CD4-positive, alpha-beta T cell treated with Interleukin-6 for 4 hours (primary cell): ENCODE data around the gene CD247.
A peak's percentile ranks its signal among the peaks of the same experiment; 100 is the strongest.

ENCODE experiments used
- DNase-seq: peaks from one replicate; pipeline ENCODE4 v3.0.0-alpha.2; 2020; ENCODE audit warnings: mixed read lengths

The CD247 gene

DNA sequence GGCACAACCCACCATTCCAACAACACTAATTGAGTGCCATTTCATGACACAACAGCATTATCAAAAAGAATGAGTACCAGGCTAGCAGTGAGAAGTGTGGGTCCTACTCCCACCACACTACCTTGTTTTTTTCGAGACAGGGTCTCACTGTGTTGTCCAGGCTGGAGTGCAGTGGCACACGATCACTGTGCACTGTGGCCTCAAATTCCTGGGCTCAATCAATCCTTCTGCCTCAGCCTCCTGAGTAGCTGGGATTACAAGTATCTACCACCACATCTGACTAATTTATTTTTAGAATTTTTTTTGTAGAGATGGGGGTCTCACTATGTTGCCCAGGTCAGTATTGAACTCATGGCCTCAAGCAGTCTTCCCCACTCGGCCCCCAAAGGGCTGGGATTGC is 30.7 kb downstream of the CD247 start:
- no peak for DNase-seq

DNA sequence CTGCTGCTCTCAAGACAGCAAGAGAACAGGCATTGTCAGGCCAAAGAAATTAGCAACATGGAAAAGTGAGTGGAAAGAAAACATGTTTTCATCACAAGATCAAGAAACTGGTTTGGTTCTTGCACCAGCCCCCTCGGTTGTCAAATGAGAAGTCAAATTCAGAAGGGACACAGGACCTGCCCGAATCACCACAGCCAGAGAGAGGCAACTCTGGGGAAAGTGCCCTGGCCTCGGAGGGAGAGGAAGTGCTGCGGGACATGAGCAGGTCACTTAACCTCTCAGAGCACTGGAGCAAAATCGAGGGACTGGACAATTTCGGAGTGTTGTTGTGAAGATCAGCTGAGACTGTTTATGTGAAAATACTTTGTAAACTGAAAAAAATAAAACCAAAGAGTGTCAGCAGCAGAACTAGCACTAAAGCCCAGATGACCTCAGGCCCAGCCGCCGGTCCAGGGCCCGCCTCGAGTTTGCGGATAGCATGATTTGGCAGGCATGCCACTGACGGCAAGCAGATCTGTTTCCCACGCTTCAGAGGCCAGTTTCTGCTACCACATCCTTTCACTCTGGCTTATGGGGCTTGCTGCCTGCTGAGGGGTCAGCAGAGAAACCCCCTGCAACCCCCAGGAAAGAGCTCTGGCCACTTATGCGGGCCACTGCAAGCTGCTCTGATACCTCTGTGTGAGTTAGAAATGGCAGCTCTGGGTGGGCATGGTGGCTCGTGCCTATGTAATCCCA is 32.1 kb downstream of the CD247 start:
- DNase-seq, result peak; percentile 37

DNA sequence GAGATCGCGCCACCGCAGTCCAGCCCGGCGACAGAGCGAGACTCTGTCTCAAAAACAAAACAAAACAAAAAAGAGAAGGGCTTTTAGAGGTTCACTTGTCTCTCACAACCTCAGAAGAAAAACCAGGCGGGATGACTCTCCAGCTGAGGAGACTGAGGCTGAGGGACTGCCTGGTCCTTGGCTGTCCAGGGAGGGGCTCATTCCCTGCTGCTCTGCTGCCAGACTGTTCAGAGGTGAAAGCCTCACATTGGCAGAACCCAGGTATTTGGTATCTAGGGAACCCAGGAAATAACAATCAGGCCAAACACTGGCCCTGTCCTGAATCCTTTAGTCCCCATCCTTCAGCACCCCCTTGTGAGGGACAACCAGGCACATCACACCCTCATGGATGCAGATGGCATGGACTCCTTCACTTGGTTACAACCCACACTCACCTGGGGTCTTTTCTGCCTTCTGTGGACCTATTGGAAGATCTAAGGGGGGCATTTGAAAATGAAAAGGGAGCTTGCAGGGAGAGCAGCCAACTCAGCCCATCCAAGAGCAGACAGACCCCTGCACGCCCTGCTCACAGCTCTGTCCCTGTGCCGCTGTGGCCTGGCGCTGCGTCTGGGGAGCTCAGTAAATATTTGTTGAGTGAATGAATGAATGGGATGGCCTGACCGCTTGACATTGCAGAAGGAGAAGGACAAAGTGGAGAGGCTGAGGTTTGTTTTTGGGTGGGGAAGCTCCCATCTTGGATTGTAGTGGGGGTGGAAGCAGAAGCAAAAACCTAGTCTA is 33.4 kb downstream of the CD247 start:
- DNase-seq, result peak; percentile 34

DNA sequence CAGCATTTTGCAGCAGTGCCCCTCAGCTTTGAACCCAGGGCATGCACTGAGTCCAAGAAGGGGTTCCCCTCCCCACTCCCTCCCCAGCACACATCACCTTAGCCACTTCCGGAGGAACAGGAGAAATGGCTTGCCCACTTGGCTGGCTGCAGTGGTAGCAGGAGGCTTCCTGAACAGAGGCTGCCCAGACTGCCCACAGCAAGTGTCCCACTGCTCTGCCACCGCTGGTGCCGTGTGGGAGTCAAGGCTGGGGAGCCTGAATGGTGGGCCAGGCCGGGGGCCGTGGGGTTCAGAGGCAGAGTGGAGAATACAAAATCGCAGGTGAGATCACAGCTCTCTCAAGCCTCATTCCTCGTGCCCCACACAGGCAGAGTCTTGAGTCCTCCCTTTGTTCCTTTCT is 34.5 kb downstream of the CD247 start:
- DNase-seq, result peak; percentile 31

DNA sequence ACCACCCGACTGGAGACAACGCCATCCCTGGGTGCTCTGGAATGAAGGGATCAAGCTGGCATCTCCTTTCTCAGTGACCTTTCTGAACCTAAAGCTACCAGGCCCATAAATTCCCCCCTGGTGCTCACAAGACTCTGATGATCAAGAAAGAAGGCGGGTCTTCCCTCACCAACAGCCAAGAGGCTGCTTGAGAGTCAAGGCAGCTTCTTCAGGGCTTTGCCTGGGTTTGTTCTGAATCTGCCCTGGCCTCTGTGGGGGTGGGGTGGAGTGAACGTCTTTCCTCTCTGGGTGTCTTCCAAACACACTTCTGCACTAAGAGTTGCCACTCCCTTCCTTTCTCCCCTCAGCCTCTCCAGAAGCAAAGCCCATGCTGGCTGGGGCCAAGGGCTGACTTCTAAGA is 36.1 kb downstream of the CD247 start:
- peak; percentile 79 for DNase-seq

DNA sequence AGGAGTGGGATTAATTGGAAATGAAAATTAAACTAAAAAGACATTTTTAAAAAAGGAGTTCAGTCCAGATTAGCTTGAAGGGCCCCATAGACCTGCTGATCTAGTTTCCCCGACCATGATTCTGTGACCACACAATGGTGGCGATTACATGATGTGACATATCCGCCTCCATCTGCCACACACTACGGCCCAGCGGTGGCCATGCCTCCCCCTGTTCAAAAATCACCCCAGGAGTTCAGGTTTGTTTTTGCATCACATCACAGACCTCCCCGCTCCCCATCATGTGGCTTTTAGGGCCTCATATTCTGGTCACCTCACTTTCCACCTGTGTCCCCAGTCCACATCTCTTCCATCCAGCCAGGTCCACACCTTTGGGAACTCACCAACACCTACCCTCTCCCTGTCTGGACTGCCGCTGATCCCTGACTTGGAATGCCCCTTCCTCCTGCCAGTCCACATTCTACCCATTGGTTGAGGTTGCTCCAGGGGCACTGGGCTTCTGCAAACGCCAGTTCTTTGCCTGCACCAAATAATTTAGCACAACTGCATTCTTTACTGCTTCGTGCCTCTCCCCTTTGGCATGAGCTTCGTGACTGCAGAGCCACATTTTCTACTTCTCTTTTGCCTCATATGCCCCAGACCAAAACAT is 38.9 kb downstream of the CD247 start:
- DNase-seq, result no peak

DNA sequence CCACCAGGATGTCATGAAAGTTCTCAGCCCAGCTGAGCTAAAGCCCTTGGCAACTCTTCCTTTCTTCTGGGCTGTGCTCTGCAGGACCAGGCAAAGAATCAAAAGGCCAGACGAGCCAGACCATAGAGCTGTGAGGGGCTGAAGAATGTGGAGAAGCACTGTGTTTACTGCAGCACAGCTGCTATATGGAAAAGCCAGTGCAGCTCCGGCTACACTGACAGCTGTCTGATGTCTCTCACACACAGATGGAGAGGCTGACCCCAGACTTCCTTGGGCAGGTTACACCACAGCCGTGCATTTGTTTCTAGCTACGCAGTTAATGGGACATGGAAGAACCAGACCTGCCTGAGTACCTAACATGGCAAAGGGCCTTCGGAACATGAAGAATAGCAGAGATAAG is 40.3 kb downstream of the CD247 start:
- no peak for DNase-seq

DNA sequence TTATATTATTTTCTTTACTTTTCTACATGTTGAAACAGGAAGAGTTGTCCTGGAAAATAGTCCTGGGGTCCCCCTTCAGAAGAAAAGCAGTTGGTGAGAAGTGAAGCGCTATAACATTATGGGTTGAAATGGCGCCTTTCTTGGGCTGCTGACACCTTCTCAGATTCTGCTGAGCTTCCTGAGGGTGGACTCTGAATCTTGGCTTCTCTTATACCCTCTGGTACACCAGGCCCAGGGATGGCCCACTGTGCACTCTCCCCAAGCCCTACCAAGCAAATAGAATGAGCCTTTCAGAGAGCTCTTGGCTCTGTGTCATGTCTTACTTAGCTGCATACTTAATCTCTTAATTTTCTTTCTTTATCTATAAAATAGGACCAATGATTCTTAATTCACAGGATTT is 42.3 kb downstream of the CD247 start:
- no peak for DNase-seq

DNA sequence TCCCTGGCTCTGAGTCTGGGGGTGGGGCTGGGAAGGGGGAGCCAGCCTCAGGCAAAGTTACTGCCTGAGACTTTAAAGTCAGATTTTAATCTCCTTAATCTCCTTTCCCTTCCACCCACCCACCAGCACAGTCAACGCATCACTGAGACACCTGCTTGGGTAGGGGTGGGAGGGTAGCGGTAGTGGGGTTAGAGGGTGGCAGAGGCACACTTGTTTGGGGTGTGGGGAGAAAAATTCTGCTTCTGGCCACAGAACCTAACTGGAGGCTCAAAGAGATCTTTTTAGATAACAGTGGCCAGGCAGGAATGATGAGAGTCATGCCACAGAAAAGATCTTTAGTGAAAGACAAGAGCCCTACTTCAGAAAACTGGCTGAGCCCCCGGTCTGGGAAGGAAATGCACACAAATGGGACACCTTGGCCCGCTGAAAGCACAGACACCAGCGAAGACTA is 44.1 kb downstream of the CD247 start:
- peak; percentile 61 for DNase-seq

DNA sequence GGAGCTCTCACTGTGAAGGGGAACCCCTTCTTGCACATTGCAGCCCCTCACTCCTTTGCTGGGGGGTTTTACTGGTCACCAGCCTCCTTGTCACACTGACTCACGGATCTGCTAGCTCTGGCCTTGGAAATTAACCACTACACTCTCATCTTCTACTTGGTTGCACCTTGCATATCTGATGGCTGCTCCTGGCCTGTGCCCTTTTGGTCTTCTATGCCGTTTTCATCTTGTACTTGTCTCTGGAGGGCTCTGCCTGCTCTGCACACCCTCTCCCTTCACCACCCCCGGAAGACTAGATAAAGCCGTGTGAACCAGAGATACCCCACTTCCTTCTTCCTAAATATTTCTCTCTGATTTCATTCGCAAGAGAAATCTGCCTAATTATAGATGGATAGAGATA is 44.6 kb downstream of the CD247 start:
- peak; percentile 47 for DNase-seq

DNA sequence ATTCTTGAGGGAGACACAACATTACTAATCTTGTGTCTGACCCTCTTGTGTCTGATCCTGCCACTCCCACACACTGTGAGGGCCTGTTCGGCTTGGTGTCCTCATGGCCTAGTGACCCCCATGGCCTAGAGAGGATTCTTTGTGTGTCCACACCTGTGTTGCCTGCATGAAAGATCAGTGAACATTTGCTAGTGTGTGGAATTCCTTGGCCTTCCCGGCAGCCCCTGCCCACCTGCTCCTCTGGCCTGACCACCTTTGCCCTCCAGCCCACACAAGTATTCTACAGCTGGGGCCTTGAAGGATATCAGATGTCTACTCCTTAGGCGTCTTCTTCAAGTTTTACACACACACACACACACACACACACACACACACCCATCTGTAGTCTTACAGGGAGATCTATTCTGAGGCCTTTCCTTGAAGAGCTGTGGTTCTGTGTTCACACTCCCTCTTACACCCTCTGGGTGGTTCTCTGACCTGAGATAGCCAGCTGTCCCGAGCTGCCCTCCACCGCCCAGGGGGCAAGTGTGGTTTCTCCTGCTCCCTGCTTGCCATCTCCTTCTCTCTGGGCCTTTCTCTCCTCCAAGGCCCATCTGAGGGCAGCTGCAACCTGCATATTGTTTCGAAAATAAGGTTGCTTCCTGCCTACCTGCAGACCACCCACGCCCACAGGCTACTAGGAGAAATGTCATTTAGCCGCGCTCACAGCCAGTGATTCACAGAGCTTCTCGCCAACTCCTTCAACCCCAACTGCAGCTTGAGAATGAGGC is 45.4 kb downstream of the CD247 start:
- peak; percentile 55 for DNase-seq

DNA sequence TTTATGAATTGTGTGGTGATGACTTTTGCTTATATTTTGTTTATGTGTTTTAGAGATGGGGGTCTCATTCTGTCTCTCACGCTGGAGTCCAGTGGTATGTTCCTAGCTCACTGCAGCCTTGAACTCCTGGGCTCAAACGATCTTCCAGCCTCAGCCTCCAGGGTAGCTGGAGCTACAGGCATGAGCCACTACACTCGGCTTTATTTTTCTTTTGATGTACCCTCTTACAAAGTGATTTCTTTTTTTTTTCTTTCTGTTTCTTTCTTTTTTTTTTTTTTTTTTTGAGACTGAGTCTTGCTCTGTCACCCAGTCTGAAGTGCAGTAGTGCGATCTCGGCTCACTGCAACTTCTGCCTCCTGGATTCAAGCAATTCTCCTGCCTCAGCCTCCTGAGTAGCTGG is 46.8 kb downstream of the CD247 start:
- no peak for DNase-seq

DNA sequence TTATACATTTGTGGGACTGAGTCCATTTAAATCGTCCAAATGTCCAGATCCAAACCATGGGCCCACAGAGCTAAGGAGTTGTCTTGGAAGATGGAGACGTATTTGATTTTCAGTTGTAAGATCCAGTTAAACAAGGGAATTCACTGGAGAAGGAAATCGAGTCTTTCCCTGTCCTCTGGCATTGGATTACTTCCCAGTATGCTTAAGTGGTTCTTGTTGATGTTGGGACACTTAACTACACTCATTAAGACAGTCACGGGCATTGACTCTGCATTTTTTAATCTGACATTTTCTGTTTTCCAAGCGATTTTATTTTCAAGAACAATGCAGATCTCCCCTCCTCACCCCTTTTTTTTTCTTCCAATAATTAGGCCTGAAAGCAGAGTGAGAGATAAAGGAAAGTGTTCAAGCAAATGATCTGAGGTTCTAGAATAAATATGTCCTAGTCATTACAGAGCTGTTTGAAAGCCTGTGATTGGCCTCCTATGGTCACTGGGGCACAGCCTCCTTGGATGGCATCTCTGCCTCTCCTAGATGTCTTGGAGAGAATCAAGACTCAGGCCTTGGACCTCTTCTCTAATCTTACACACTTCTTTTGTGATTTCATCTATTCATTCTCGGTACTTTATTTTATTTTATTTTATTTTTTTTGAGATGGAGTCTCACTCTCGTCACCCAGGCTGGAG is 48.9 kb downstream of the CD247 start:
- no peak for DNase-seq

DNA sequence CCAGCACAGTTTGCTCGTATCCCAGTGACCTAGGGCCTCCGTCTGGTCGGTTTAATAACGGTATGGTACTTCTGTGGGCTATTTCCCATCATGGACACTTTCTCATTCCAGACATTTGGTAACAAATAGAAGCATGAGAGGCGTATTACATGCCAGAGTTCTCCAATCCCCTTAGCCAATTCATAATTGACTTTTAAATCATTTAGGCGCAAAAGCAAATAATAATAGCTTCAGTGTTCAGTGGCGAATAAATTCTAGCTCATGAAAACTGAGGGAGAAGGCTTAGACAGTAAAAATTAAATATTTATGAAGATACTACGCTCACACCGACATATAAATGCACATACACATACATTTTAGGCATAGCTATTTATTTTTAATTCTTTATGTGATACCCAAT is 50.6 kb downstream of the CD247 start:
- no peak for DNase-seq

DNA sequence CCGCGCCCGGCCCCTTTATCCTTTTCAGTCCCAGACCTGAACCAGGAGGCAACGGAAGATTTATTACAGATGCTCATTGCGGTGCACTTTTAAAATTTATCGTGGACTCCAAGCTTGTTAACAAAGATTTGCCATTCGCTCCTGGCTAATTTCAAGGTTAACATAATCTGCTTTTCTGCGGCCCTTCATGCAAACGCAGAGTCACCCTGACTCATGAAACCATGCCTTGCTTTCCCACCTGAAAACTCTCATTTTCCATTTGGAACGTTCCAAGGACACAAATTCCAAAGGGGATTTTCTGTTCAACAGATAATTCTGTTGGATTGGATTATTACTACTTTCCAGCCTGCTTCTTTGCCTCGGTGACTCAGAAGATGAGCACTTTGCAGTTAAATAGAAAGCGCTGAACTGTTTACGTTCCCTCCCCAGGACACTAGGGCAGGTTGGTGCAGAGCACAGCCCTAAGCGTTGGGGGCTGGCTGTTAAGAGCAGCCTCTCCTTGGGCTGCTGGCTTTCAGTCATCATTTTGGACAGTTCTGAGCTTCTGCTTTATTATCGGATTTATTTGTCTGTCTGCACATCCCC is 51.1 kb downstream of the CD247 start:
- DNase-seq, result no peak

DNA sequence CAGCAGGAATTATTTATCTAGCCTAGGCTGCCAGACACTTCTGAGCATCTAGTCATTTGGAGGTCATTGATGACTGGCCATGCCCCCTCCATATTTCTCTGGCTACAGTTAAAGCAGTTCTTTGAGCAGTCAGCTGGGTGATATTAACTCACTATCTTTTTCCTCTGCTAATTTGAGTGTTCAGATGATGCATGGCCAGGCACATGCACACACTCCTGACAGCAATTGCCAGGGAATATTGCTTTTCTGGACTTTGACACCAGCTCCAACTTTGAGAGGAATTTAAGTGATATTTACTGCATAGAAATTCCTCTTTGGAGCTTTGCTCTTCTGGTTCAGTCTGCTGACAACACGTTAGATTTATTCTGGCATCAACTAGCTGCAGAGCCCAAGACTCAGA is 52.6 kb downstream of the CD247 start:
- DNase-seq, result no peak

DNA sequence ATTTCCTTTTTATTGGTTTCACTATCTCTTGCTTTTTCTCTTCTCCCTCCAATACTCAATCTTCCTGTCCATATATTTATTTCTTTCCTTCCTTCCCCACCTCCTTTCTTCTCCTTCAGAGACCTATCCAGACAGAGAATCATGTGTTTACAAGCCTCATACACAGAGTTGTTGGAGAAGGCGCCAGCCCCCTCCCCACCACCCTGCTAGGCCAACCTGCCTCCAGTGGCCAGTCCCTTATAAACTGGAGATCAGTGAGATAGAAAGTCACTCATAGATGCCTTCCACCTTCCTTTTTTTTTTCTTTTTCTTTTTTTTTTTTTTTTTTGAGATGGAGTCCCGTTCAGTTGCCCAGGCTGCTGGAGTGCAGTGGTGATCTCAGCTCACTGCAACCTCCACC is 53.3 kb downstream of the CD247 start:
- no peak for DNase-seq

DNA sequence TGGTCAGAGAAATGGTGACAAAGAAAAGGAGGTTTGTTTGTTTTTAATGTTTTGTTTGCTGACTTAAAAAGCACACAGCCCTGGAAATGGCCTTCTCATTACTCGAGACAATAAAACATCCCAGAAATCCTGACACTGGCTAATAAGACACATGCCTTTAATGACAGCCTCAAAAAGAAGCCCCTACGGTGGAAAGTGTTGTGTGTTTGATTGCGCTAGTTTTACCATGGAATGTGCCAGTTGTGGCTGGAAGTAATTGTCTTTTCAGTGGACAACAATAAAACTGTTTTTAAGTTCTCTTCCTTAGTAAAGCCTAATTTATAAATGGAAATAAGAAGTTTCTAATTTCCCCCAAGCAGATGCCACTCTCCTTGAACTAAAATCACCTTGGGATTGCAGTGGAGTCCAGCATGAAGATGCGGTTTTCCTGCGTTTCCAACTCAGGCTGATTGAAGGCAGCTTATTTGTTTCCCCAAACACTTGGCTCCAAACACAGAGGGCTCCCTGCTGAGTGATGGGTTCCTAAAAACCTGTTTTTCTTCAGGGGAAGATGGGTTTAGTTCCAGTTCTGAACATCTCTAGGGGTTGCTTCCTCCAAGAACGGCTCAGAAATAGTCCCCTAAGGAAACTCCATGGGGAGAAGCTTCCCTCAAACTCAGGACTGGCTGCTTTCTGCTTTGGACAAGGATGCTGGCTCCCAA is 54.3 kb downstream of the CD247 start:
- no peak for DNase-seq

DNA sequence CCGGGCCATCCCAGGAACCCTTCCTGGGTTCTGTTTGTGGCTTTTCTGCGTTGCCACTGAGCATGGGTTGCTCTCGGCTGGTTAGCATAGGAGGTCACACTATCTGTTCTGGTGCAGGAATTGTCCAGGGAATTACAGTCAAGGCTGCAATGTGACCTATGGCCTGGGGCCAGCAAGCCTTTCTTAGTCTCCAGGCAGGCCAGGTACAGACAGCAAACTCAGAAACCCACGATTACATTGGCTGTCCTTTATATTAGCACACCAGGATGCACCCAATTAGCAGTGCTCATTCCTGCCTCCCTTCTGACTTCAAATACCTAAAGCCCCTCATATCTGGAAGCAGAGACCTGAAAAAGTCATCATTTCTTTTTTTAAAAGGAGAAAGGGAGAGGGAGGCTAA is 55.2 kb downstream of the CD247 start:
- DNase-seq, result no peak

DNA sequence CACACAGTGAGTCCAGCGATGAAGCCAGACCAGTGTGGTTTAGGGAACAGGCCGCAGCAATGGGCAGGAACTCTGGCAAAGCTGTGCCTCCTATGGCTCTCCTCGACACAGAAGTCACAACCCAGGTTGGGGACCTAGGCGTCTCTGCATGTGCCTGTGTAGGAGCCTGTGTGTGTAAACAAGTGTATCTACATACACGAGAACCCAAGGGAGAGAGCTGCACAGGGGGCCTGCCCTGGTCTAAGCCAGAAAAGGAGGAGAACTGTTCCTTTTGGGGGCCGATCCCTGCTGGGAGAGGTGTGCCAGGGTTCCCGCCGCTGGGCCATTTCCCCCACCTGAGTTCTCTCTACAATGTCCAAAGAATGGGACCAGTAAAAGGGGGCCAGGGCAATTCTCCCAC is 56.0 kb downstream of the CD247 start:
- peak; percentile 7 for DNase-seq

DNA sequence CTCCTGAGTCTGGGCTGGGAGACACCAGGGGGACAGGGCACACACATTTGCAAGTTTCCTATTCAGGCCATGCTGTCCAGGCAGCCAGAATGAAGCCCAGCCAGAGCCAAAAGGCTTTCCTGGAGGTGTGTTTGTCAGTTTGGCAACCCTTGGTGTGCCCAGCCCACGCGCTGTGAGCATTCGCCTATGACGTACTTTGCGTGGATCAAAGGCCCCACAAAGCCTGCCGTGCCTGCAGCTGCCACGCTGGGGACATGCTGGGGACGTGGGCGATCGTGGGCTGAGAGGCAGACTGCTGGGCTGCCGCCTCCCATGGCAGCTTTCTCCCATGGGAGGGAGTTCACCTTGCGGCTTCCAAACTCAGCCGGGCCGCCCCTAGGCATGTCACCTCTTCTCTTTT is 57.5 kb downstream of the CD247 start:
- DNase-seq, result peak; percentile 74
